OCI-LY7 (cell line): ENCODE measurements around the gene XKR7. TPM values are rescaled to one million over a fixed set of nuclear protein-coding genes. Genes with fewer than 3 reads are reported as not detected.

Source experiments
- BruUV-seq: library from RNA; stranded (reverse); fragments of 400-500 nt; replicated peaks from 2 replicates; lab custom pipeline; 2021; lab: Mats Ljungman, UMichigan
- CTCF ChIA-PET: fragments of 300-600 bp; sonication (Branson Sonifier 250); formaldehyde crosslinking; loops from one replicate; lab custom pipeline; 2022; ENCODE audit warnings: antibody characterized with exemption; ENCODE audit not compliant: unreplicated experiment; lab: Charles Lee
- POLR2A ChIA-PET: fragments of 300-600 bp; sonication (Branson Sonifier 250); formaldehyde crosslinking; loops from one replicate; lab custom pipeline; 2022; ENCODE audit warnings: antibody characterized with exemption; lab: Charles Lee
- DNase-seq: peaks from one replicate; pipeline ENCODE4 v3.0.0-alpha.2; 2015; ENCODE audit warnings: low spot score
- H2AFZ ChIP-seq: fragments of 200-600 bp; sonication (generic), shearing (Covaris generic); 2 replicates; pipeline ENCODE4 v1.6.1; 2014; ENCODE audit warnings: mild to moderate bottlenecking, antibody characterized with exemption, low read length, moderate library complexity
- H3K27ac ChIP-seq: fragments of 200-600 bp; sonication (generic); 2 replicates; pipeline ENCODE4 v1.5.1; 2014; ENCODE audit warnings: mixed run types, low read depth, mild to moderate bottlenecking, moderate library complexity, low read length, inconsistent platforms; ENCODE audit not compliant: poor library complexity, severe bottlenecking
- H3K36me3 ChIP-seq: fragments of 200-600 bp; sonication (generic); 2 replicates; pipeline ENCODE4 v1.6.1; 2014; ENCODE audit warnings: mild to moderate bottlenecking, antibody characterized with exemption, low read length, moderate library complexity, mixed read lengths; ENCODE audit not compliant: insufficient read depth
- H3K4me1 ChIP-seq: fragments of 200-600 bp; sonication (generic); 2 replicates; pipeline ENCODE4 v1.5.1; 2014; ENCODE audit warnings: mild to moderate bottlenecking, low read length; ENCODE audit not compliant: insufficient read depth, poor library complexity, severe bottlenecking
- H3K4me2 ChIP-seq: fragments of 200-600 bp; sonication (generic); 2 replicates; pipeline ENCODE4 v1.6.1; 2014; ENCODE audit warnings: mild to moderate bottlenecking, low read length
- H3K4me3 ChIP-seq: fragments of 200-600 bp; sonication (generic); 2 replicates; pipeline ENCODE4 v1.5.1; 2014; ENCODE audit warnings: mild to moderate bottlenecking, low read depth, low read length; ENCODE audit not compliant: poor library complexity, severe bottlenecking
- H3K79me2 ChIP-seq: fragments of 200-600 bp; sonication (generic); 2 replicates; pipeline ENCODE4 v1.6.1; 2016; ENCODE audit warnings: low read depth, mild to moderate bottlenecking, low read length, moderate library complexity, mixed read lengths; ENCODE audit not compliant: insufficient read depth
- H3K9me2 ChIP-seq: fragments of 200-600 bp; sonication (generic); 2 replicates; pipeline ENCODE4 v1.6.1; 2016; ENCODE audit warnings: mild to moderate bottlenecking, low read length, mixed read lengths; ENCODE audit not compliant: insufficient read depth
- H3K9me3 ChIP-seq: fragments of 200-600 bp; sonication (generic); 2 replicates; pipeline ENCODE4 v1.6.1; 2014; ENCODE audit warnings: mild to moderate bottlenecking, mixed run types, low read length, mixed read lengths
- H4K20me1 ChIP-seq: fragments of 200-600 bp; sonication (generic); 2 replicates; pipeline ENCODE4 v1.6.1; 2014; ENCODE audit warnings: mild to moderate bottlenecking, antibody characterized with exemption, low read length, moderate library complexity, mixed read lengths; ENCODE audit not compliant: insufficient read depth
- EZH2phosphoT487 ChIP-seq: fragments of 200-600 bp; sonication (generic); IDR thresholded peaks from 2 replicates; pipeline ENCODE4 v1.6.1; 2018; ENCODE audit warnings: low read depth, borderline replicate concordance, mild to moderate bottlenecking, mixed run types, antibody characterized with exemption, low read length, moderate library complexity, mixed read lengths
- intact Hi-C: fragments of 100-400 bp; cut with micrococcal nuclease; formaldehyde crosslinking; loops from one replicate; pipeline ENCODE4 v1.10.0; 2022; ENCODE audit not compliant: unreplicated experiment
- total RNA-seq, 2 experiments: library from RNA; depleted of rRNA in 1 of 2; stranded (reverse); fragments of >200 nt in 1 of 2; shearing (Covaris generic) in 1 of 2; gene quantifications; 2 replicates each; pipeline ENCODE4 v1.2.3, GENCODE V29; 2014 to 2022
- TF ChIP-seq, protein P1 (sequence below): fragments of 200-600 bp; sonication (generic); conservative IDR thresholded peaks from 2 replicates; pipeline ENCODE4 v1.5.1; 2014; ENCODE audit warnings: mild to moderate bottlenecking, antibody characterized with exemption, low read length, moderate library complexity, mixed read lengths

The XKR7 gene
- total RNA-seq, 2 experiments from 2014 or later, result not detected

DNA sequence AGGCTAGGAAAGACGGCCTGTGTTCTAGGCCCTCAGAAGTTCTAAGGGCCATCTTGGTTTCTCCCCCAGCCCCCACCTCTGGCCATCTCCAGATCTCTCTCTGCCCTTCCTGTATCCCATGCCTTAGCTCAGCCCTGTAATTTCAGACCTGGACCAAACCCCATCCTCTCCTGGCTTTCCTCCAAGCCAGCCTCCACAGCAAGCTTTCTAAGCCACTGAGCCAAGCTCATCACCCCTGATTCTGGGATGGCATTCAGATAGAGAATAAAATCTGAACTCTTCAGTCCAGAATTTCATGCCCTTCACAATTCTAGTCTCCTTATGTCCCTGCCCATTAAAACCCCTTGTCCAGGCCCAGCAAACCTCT lies 23.4 kb downstream of the XKR7 start:
- H3K9me2 ChIP-seq, result no peaks in the 10 kb centered on the region
- no peaks in the 10 kb centered on the region for H3K36me3 ChIP-seq
- POLR2A ChIA-PET, result no interaction called here
- H3K4me3 ChIP-seq, result no peak overlapping the region
- H3K9me3 ChIP-seq, result no peaks in the 10 kb centered on the region
- TF ChIP-seq, protein P1, sequence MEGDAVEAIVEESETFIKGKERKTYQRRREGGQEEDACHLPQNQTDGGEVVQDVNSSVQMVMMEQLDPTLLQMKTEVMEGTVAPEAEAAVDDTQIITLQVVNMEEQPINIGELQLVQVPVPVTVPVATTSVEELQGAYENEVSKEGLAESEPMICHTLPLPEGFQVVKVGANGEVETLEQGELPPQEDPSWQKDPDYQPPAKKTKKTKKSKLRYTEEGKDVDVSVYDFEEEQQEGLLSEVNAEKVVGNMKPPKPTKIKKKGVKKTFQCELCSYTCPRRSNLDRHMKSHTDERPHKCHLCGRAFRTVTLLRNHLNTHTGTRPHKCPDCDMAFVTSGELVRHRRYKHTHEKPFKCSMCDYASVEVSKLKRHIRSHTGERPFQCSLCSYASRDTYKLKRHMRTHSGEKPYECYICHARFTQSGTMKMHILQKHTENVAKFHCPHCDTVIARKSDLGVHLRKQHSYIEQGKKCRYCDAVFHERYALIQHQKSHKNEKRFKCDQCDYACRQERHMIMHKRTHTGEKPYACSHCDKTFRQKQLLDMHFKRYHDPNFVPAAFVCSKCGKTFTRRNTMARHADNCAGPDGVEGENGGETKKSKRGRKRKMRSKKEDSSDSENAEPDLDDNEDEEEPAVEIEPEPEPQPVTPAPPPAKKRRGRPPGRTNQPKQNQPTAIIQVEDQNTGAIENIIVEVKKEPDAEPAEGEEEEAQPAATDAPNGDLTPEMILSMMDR, result no peak
- TF ChIP-seq EZH2phosphoT487, result no peak
- no peaks in the 10 kb centered on the region for H3K4me1 ChIP-seq
- no peak overlapping the region for H3K4me2 ChIP-seq
- no peaks in the 10 kb centered on the region for H3K79me2 ChIP-seq
- intact Hi-C loops, result no loop called here
- no peak overlapping the region for H3K27ac ChIP-seq
- H2AFZ ChIP-seq, result no peak overlapping the region
- CTCF ChIA-PET, result no interaction called here
- no peak for DNase-seq
- no peaks in the 10 kb centered on the region for H4K20me1 ChIP-seq
- no TSS peak for BruUV-seq

GRCh38 chr20:31992086-31992485 lies 24.1 kb downstream of the XKR7 start:
- ChIA-PET CTCF (no interaction called here), POLR2A (no interaction called here)
- no peak overlapping the region for H2AFZ ChIP-seq
- no peaks in the 10 kb centered on the region for H3K9me3 ChIP-seq
- no peak overlapping the region for H3K4me3 ChIP-seq
- H3K27ac ChIP-seq, result no peak overlapping the region
- no peaks in the 10 kb centered on the region for H4K20me1 ChIP-seq
- BruUV-seq, result no TSS peak
- TF ChIP-seq EZH2phosphoT487, result no peak
- TF ChIP-seq, protein P1, result no peak
- H3K9me2 ChIP-seq, result no peaks in the 10 kb centered on the region
- no peaks in the 10 kb centered on the region for H3K36me3 ChIP-seq
- DNase-seq, result no peak
- no peaks in the 10 kb centered on the region for H3K4me1 ChIP-seq
- intact Hi-C loops, result no loop called here
- no peaks in the 10 kb centered on the region for H3K79me2 ChIP-seq
- H3K4me2 ChIP-seq, result no peak overlapping the region

DNA sequence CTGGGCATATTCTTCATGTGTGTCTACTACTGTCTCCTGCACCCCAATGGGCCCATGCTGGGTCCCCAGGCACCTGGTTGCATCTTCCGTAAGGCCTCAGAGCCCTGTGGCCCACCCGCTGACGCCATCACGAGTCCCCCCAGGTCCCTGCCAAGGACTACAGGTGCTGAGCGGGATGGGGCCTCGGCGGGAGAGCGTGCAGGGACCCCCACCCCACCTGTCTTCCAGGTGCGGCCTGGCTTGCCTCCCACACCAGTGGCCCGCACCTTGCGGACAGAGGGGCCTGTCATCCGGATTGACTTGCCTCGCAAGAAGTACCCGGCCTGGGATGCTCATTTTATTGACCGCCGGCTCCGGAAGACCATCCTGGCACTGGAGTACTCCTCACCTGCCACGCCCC lies 29.0 kb downstream of the XKR7 start:
- Histone ChIP-seq H3K36me3 (no peaks in the 10 kb centered on the region), H3K27ac (no peak overlapping the region), H3K79me2 (no peaks in the 10 kb centered on the region), H3K9me3 (no peaks in the 10 kb centered on the region), H3K4me1 (no peaks in the 10 kb centered on the region), H4K20me1 (no peaks in the 10 kb centered on the region; the same call in 1 of the 2 replicates), H2AFZ (no peak overlapping the region), H3K9me2 (no peaks in the 10 kb centered on the region), H3K4me2 (no peak overlapping the region), H3K4me3 (no peak overlapping the region)
- TF ChIP-seq EZH2phosphoT487, result no peak
- TF ChIP-seq, protein P1, result no peak
- ChIA-PET POLR2A (no interaction called here), CTCF (no interaction called here)
- intact Hi-C loops, result no loop called here
- no TSS peak for BruUV-seq
- DNase-seq, result no peak
